SHP77 treated with DMSO at 0.1 percent for 48 hours (cell line): ENCODE data around the gene ADCY6.

Source experiments
- DNase-seq: peaks from one replicate; lab custom pipeline; 2025; lab: John Stamatoyannopoulos, UW

Gene ADCY6

DNA sequence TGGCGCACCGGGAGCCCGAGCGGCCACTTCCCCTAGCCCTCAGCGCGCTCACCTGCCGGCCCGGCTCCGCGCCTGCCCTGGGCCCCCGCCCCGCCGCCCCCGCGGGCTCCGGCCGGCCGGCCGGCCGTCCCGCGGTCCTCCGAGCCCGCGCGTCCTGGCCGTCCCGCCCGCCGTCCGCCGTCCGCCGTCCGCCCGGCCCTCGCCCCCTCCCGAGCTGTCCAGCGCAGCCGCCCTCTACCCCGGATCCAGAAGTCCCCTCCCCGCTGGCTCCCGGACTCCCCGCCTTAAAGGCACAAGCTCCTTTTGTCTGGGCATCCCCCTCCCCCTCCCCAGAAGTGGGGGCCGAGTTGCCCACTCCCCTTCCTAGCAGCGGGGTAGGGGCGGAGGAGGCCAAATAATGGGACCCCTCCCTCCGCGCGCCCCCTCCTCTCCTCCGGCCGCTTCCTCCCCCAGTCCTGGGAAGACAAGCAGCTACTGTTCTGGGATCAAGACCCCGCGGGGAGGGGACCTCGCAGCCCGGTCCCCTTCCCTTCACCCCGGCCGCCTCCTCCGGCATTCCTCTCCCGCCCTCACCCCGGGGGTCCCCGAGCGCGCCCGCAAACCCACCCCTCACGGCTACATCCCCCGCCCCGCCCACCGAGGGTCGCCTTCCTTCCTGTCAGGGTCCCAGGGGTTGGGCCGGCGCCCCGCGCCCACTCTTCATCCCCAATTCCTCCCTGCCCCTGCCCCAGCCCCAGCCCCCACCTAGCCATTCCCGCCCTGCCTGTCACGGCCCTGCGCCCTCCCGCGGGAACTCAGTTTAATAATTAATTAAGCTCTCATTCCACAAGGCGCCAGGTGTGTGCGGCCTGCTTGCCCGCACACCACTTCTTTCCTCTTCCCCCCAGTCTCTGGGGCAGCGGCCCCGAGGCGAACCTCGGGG, at the start of gene ADCY6:
TSS of gene ADCY6 (minus strand) at position 236 of the 922 bp plus-strand sequence. CDS start 5,655 bp downstream, outside the sequence.
- no peak for DNase-seq

DNA sequence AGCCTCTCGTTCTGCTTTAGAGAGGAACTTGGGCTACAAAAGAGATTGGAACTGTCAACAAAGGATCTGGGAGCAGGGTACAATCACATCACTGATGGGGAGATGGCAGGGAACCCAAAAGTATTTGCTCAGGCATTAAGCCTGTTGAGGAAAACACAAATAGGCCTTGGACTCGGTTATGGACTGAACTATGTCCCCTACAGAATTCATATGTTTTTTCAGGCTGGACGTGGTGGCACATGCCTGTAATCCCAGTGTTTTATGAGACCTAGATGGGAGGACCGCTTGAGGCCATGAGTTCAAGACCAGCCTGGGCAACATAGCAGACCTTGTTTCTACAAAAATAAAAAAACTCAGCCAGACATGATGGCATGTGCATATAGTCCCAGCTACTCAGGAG, 49.2 kb upstream of the ADCY6 start:
- no peak for DNase-seq

DNA sequence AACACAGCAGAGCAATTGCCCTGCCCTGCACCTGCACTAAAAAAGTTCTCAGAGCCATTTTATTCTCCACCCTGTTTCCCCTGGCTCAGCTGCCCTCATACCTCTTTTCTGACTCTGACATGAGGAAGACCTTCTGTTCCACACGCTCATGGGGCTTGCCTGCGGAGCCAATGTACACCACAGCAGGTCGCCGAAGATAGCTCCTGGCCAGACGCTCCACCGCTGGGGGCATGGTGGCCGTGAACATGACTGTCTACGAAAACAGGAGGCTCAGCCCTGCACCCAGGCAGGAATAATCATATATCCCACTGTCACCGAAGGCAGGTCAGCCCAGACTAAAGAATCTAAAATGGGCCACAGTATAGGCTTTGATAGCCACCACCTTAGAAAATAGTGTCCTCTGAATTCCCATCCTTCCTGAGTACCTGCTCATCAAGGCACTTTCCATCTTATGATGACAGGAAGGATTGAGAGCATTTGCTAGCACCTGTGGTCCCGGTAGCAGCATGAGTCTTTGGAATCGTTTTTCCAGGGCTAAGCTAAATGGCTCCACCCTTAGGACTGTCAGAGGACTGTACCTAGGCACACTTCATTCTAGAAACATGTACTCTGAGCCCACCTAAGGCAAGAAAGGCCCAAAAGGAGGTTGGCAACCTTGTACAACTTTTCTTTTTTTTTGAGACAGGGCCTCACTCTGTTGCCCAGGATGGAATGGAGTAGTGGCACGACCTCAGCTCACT, 43.6 kb upstream of the ADCY6 start:
- DNase-seq: no peak

DNA sequence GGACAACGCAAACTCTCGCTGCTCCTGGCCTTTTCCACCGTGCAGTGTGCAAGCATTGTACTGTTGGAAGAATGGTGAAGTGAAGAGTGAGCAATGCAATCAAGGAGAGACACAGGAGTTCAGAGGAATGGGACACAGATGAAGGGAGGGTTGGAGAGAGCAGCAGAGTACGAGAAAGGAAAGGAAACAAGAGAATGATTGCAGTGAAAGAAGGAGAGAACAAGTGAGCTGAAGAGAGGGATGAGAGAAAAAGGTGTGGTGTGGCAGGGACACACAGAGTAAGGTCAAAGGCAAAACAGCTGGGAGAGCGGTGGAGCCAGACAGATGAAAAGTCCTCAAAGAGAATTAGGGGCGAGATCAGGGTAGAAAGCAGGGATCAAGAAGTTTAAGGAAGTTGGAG, 42.4 kb upstream of the ADCY6 start:
- no peak for DNase-seq

DNA sequence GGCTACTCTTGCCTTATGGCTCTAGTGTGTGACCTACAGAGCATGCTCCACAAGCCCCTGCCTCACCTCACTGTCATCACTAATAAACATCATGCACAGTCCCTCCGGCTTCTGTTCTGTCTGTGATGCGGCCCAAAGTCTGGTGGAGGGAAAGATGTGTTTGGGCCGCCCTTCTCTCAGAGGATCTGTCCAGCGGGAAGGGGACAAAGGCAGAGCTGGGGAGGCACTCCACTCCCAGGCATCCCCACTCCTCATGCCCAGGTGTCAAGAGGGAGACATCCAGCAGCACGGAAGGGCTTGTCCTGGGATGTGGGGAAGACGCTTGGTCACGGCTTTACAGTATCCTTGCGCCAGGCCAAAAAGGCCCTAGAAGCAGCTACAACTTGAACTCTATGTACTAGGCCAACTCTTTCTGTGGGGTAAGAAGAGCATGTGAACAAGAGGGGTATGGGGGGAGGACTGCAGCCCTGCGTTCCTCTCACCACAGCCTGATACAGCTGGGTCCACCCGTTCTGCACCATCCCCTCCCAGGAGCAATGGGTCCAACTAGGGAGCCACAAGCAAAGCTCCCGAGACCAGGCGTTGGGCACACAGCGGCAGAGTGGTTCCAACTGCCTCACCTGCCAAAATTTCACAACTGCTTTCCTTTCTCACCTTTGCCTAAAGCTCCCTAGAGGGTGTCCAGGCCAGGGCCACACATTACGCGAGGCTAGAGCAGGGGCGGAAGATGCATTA, 40.1 kb upstream of the ADCY6 start:
- DNase-seq: no peak

DNA sequence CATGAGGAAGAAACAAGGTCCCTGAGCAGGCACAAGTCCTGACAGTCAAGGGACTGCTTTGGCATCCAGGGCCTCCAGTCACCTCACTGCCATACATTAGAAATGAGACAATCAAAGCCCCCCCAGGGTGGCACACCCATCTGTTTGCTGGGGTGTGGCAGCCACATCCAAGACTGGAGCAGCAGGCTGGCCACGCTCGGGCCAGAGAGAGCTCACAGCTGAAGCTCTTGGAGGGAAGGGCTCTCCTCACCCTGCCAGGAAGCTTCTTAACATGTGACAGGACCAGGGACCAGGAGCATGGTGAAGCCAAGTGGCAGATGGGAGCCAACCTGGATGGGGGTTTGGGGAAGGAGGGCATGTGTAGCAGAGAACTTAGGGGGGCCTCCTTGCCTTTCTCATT, 39.4 kb upstream of the ADCY6 start:
- no peak for DNase-seq

DNA sequence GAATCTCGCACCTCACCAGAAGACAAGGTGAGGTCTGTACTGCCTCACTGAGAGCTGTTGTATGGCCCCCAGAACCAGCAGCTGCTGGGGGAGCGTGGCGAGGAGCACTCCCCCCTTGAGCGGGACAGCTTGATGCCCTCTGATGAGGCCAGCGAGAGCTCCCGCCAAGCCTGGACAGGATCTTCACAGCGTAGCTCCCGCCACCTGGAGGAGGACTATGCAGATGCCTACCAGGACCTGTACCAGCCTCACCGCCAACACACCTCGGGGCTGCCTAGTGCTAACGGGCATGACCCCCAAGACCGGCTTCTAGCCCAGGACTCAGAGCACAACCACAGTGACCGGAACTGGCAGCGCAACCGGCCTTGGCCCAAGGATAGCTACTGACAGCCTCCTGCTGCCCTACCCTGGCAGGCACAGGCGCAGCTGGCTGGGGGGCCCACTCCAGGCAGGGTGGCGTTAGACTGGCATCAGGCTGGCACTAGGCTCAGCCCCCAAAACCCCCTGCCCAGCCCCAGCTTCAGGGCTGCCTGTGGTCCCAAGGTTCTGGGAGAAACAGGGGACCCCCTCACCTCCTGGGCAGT, 38.7 kb upstream of the ADCY6 start:
- DNase-seq: no peak

DNA sequence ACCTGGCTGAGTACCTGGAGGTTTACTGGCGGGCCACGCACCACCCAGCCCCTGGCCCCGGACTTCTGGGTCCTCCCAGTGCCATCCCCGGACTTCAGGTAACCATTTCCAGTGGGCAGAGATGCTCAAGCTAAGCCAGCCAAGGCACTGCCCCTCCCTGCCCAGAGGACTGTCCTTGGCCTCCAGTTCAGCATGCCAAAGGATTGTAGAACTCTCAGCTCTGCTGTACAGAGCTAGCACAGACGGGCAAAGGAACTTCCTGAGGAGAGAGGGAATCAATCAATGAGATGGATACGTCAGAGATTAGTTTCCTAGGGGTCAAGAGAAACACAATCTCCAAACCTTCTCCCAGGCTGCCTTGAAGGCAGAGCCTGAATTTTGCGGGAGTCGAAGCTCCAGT, 38.1 kb upstream of the ADCY6 start:
- DNase-seq: no peak

DNA sequence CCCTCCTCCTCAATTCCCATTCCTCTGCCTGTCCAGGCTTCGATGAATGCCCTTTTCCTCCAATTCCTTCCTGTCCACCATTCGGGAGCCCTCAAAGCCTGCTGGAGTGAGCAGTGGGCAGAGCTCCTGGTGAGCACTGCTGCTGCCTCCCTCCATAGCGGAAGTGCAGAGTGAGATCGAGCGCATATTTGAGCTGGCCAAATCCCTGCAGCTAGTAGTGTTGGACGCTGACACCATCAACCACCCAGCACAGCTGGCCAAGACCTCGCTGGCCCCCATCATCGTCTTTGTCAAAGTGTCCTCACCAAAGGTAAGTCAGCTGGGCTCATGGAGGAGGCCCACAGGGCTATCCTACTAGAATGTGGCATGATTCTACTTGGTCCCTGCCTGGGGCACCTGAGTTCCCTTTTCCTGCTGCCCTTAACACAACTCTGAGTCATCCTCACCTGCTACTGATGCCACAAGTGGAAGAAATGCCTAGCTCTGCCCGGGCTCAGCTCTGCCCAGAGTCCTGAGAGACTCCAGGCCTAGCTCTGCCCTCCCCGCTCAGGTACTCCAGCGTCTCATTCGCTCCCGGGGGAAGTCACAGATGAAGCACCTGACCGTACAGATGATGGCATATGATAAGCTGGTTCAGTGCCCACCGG, 37.4 kb upstream of the ADCY6 start:
- DNase-seq: no peak

DNA sequence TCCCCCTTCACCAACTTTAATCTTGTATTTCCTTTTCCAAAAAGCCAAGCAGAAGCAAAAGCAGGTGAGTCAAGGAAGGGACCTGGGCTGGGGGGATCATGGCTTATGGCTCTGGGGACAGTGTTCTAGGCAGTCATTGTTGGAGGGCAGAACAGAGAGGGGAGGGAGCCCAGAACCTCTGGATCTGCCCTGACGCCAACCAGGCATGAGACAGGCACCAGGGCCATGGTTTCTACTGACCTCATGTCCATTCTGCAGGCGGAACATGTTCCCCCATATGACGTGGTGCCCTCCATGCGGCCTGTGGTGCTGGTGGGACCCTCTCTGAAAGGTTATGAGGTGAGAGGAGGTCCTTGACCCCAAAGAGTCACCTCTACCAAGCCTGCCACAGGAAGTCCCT, 36.0 kb upstream of the ADCY6 start:
- DNase-seq: no peak

DNA sequence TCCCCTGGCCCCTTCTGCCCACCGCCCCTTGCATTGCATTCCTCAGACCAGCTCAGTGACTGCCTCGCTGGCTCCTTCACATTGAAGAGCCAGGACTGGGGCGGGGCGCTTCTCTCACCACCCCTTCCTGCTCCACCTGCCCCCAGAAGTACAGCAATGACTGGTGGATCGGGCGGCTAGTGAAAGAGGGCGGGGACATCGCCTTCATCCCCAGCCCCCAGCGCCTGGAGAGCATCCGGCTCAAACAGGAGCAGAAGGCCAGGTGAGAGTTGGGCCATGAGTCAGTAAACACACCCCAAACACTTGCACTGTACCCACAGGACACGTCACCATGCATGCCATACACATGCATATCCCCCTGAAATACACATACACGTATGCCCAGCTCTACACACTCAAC, 35.2 kb upstream of the ADCY6 start:
- no peak for DNase-seq

DNA sequence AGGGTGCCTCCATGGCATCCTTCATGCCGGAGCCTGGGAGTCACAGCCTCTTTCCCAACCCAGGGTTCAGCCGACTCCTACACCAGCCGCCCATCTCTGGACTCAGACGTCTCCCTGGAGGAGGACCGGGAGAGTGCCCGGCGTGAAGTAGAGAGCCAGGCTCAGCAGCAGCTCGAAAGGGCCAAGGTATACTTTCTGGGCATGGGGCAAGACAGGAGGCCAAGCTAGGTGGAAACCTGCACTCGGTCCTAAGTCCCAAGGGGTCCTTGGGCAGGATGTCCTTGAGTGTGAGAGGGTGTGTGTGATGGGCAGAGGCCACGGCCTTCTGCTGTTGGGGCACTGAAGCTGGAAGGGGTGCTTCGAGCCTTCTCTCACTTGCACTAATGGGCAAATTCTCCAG, 34.4 kb upstream of the ADCY6 start:
- no peak for DNase-seq

DNA sequence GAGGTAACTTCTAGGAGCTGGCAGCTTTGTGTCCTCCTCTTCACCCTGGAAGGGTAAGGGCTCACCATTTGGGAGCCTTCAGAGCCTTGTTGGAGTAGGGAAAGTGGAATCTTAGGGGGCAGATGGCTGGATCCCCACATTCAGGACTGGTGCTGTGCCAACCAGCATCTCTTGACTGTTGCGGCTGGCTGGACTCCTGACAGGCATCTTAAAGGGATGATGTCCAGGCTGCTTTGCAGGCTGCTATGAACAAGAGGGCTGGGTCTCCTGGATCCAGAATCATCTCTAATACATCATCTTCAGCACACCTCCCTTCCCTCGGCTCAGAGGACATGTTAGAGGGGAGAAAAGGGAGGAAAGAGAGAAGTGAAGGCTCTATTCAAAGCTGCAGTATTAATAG, 33.8 kb upstream of the ADCY6 start:
- DNase-seq: no peak

DNA sequence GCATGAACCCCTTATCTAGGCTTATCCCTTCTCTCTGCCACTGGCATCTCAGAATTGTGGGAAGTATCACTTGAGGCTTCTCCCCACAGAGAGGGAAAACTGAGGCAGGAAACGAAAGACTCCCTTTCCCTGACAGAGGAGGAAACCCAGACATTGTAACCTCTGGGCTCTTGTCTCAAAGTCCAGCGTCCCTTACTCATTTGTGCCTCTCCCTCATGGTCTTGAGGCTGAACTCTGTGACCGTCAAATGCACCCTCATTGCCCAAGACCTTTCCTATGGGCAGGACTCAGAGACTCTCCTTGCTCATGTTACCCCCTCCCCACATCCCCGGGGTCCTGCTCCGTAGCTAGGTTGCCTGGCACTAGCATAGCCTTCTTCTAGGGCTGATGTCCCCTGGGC, 33.2 kb upstream of the ADCY6 start:
- DNase-seq: no peak

DNA sequence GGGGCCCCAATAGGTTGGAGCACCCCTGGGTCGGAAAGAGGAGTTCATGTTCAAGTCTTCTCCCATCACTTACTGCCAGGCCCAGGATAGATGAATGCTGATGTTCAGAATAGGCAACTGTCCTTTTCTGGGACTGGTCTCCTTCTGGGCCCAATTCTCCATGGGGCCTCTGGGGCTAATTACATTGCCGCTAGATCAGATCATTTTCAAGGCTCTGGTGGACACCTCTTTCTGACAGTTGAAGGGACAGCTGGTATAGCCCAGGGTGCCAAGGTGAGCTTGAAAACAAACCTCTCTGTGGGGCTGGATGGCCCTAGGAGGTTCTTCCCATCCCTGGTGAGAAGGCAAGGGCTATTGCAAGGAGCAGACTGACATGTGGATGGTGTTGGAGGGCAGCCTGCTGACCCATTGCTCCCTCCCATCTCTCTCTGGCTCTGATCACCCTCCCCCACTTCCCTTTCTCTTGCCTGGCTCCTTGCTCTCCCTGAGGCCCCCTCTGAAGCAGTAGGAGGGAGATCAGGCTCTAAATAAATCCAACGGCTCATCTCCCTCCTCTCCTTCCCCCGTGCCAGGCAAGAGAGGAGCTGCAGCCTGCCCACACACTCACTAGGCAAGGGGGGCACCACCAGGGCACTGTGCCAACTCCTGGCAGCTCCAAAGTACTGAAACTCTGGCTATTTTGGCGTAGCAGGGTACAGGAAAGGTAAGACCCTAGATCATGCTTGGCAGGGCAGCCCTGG, 31.3 kb upstream of the ADCY6 start:
- DNase-seq: no peak

DNA sequence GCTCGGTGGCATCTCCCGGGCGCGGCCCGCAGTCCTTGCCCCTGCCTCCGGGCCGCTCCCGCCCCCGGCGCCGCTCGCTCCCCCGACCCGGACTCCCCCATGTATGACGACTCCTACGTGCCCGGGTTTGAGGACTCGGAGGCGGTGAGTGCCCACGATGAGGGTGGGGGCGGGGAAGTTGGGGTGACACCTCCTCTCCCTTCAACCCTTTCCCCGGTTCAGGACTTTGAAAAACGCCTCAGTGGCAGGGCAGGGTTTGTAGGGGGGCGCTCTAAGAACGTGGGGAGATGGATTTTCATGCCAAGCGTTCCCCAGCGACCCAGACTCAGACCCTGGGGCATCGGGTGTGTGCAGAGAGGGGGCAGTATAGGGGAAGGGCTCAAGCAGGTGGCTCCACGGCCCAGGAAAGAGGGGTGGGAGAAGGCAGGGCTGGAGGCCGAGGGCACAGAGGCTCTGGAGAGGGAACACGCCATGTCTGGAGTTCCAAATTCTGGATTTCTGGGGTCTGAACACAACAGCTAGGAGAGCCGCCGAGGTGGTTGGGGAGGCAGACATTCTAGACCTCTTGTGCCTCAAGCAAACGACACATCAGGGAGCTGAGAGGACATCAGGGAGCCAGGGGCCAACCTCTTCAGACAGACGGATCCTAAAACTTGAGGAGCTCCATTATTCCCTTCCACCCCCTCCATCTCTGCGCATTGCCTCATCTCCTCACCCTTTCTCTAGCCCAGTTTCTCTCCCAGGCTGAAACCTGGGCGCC, 30.1 kb upstream of the ADCY6 start:
- no peak for DNase-seq

DNA sequence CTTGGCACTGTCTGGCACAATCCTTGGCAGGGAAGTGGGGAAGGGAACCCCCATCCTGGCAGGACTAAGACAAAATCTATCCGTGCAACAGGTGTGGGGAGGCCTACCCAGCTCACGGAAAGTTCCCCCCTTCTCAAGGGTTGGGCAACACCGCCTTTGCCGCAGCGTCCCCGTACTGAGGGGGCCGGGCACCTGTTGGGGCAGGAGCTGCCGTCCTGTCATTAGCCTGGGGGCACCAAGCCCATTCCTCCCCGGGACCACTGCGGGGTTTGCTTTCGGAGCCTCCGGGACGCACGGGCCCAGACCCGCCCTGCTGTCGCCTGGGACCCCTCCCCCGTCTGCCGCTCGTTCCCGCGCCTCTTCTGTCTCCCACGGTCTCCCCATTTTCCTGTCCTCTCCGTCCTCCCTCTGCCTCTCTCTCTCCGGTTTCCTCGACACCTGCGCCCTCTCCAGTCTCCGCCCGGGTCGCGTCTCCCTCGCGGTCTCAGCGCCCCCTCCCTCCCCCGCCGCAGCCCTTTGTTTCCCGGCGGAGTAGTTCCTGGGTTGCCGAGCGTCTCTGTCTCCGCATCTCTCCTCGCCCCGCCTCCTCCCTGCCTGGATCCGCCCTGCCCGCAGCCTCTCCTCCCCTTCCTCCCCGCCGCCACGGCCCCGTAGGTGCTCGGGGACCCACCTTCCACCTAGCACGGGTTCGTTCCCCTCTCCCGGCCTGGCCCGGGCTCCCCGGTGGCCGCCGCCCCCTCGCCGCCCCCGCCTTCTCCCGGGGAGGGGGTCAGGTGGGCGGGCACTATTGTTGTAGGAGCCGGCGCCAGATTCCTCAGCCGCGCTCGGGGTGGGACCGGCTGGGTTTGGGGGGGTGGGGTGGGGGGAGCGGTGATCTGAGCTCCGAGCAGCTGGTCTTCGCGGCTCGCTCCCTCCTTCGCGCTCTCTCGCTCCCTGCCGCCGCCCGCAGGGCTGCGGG, 29.3 kb upstream of the ADCY6 start, which contains the start of gene CACNB3:
TSS of gene CACNB3 (plus strand) at position 624 of the 958 bp plus-strand sequence. CDS start 434 bp downstream, outside the sequence.
- no peak for DNase-seq

DNA sequence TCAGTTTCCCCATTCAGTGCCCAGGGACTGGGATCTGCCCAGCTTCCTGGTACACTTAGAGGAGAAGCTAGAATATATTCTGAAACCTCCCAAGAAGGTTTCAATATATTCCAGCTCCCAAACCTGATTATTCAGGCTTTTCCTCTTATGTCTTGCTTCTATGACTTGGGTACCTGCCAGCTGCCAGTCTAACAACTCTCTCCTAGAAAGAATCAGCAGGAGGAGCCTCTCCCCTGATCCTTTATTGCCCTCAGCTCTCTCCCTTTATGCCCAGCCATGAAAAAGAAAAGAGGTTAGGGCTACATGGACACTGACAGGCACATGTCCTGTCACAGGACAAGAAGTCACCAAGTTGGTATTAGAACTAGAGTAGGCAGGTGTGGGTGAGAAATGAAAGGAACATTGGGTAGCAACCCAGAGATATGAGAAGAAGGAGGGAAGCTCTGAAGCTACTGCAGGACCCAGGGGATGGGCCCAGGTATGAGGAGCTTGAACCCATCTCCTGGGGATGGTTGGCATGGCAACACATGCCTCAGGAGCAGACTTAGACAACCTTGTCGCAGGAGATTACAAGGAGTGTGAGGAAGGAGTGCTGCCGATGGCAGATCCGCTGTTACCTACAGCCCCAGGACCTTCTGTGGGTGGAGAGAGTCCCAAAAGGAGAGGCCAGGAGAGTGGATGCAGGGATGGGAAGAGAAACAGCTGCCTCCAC, 27.4 kb upstream of the ADCY6 start:
- DNase-seq: no peak
